Naive thymus-derived CD8-positive, alpha-beta T cell (primary cell): Measurements from ENCODE around the gene STARD7. TPM values are rescaled to one million over a fixed set of nuclear protein-coding genes. Genes with fewer than 3 reads are reported as not detected.
A peak's percentile ranks its signal among the peaks of the same experiment; 100 is the strongest.

Experiments used
- ATAC-seq, 2 donors: fragments of 150-1000 bp; cut with Tn5 transposase in 1 of 2; sonication (Bioruptor Pico), chemical (Tn5 transposase) in 1 of 2; 1 replicate in 1 of 2; 2 replicates in 1 of 2; pipeline ENCODE4 v1.10.0; 2021; ENCODE audit warnings: mild to moderate bottlenecking in 2 of 2, moderate library complexity in 2 of 2
- POLR2A ChIA-PET: fragments of 350-600 bp; sonication (Branson Sonifier 250); formaldehyde crosslinking; loops from one replicate; lab custom pipeline; 2021; ENCODE audit warnings: antibody characterized with exemption; lab: Charles Lee
- DNase-seq, 10 donors: peaks; one replicate each; pipeline versions ENCODE4 v3.0.0 to v3.0.0-alpha.2; 2020 to 2022
- H3K27ac Mint-ChIP-seq, 10 donors: one replicate each; pipeline ENCODE4 v1.8.0; 2020 to 2022; ENCODE audit warnings: mild to moderate bottlenecking in 10 of 10, mixed read lengths in 10 of 10, moderate library complexity in 4 of 10, inconsistent platforms in 1 of 10
- H3K27me3 Mint-ChIP-seq, 5 donors: one replicate each; pipeline ENCODE4 v1.8.0; 2021 to 2022; ENCODE audit warnings: mixed read lengths in 5 of 5
- H3K36me3 Mint-ChIP-seq, 3 donors: one replicate each; pipeline ENCODE4 v1.8.0; 2020 to 2022; ENCODE audit warnings: mixed read lengths in 3 of 3, mild to moderate bottlenecking in 2 of 3, inconsistent platforms in 1 of 3
- H3K4me1 Mint-ChIP-seq, 4 donors: one replicate each; pipeline ENCODE4 v1.8.0; 2021 to 2022; ENCODE audit warnings: mixed read lengths in 4 of 4
- H3K4me3 Mint-ChIP-seq, 10 donors: one replicate each; pipeline ENCODE4 v1.8.0; 2020 to 2022; ENCODE audit warnings: mild to moderate bottlenecking in 10 of 10, mixed read lengths in 10 of 10, moderate library complexity in 6 of 10, inconsistent platforms in 1 of 10
- H3K9me3 Mint-ChIP-seq, 9 donors: one replicate each; pipeline ENCODE4 v1.8.0; 2020 to 2022; ENCODE audit warnings: mixed read lengths in 9 of 9, mild to moderate bottlenecking in 3 of 9, inconsistent platforms in 1 of 9, moderate library complexity in 1 of 9
- polyA plus RNA-seq, 3 donors: library from polyadenylated mRNA; unstranded; fragments of 300-500 nt; fragmentation: Illumina TruSeq; gene quantifications; one replicate each; pipeline ENCODE4 v1.2.3, GENCODE V29; 2021
- total RNA-seq, 8 experiments: library from RNA in 2 of 8; stranded (reverse) in 2 of 8; gene quantifications; one replicate each; pipeline ENCODE4 v1.2.3 and lab custom pipeline; 2021 to 2026

The STARD7 gene
- total and polyA plus RNA-seq, 5 experiments from 2014 or later, result 87.5 to 143 (median 114) TPM

GRCh38 chr2:96137321-96138178, 71.1 kb downstream of the STARD7 start:
- no peaks in the 10 kb centered on the region for H3K9me3 Mint-ChIP-seq
- H3K4me3 Mint-ChIP-seq, result peak overlapping the region in 1 of 10 donors; percentile 64
- H3K27me3 Mint-ChIP-seq, result no peaks in the 10 kb centered on the region
- DNase-seq (peak in 2 of 10 donors; percentile 3 to 15), ATAC-seq (no peak)
- POLR2A ChIA-PET, result interaction anchor here (0.9 to 18.2 kb wide), 5 partner anchors 16 to 145 kb away, joined by 3 to 373 read pairs (median 3); no protein-coding TSS in a partner anchor
- peaks cover 0 to 15% (median 0%) of the 10 kb centered on the region in 3 donors for H3K36me3 Mint-ChIP-seq
- H3K27ac Mint-ChIP-seq, result peak overlapping the region in 4 of 10 donors; percentile 49 to 94 (median 70)
- H3K4me1 Mint-ChIP-seq, result peaks cover 9 to 26% (median 24%) of the 10 kb centered on the region in 4 donors

- Mint-ChIP-seq H3K36me3 (peaks cover 0 to 7% (median 0%) of the 10 kb centered on the region in 3 donors), H3K4me1 (peaks cover 4 to 20% (median 13%) of the 10 kb centered on the region in 4 donors), H3K9me3 (no peaks in the 10 kb centered on the region), H3K27ac (peak overlapping the region in 2 of 10 donors; percentile 11 to 44), H3K27me3 (no peaks in the 10 kb centered on the region), H3K4me3 (no peak overlapping the region)
- ATAC-seq, result no peak
- POLR2A ChIA-PET, result interaction anchor here (0.9 to 18.2 kb wide), 3 partner anchors 24 to 123 kb away, joined by 3 to 373 read pairs (median 175); no protein-coding TSS in a partner anchor
- peak in 2 of 10 donors; percentile 23 to 52 for DNase-seq
Observed at GRCh38 chr2:96136129-96136720, 72.4 kb downstream of the STARD7 start.

- H3K27me3 Mint-ChIP-seq, result no peaks in the 10 kb centered on the region
- peaks cover 4 to 23% (median 12%) of the 10 kb centered on the region in 4 donors for H3K4me1 Mint-ChIP-seq
- DNase-seq, result peak in 1 of 10 donors; percentile 24
- no peak overlapping the region for H3K4me3 Mint-ChIP-seq
- H3K36me3 Mint-ChIP-seq, result peaks cover 0 to 5% (median 0%) of the 10 kb centered on the region in 3 donors
- POLR2A ChIA-PET, result interaction anchor here (0.6 kb wide), 1 partner anchor 613 kb away, joined by 6 read pairs; no protein-coding TSS in a partner anchor
- no peaks in the 10 kb centered on the region for H3K9me3 Mint-ChIP-seq
- peak overlapping the region in 1 of 10 donors; percentile 25 for H3K27ac Mint-ChIP-seq
- ATAC-seq, result no peak
Observed at GRCh38 chr2:96135621-96136020, 73.0 kb downstream of the STARD7 start.

GRCh38 chr2:96135171-96135570, 73.5 kb downstream of the STARD7 start:
- H3K9me3 Mint-ChIP-seq, result no peaks in the 10 kb centered on the region
- POLR2A ChIA-PET, result interaction anchor here (0.6 kb wide), 1 partner anchor 614 kb away, joined by 6 read pairs; no protein-coding TSS in a partner anchor
- no peak overlapping the region for H3K4me3 Mint-ChIP-seq
- peaks cover 0 to 9% (median 0%) of the 10 kb centered on the region in 3 donors for H3K36me3 Mint-ChIP-seq
- no peaks in the 10 kb centered on the region for H3K27me3 Mint-ChIP-seq
- peaks cover 4 to 23% (median 12%) of the 10 kb centered on the region in 4 donors for H3K4me1 Mint-ChIP-seq
- DNase-seq (no peak), ATAC-seq (no peak)
- peak overlapping the region in 2 of 10 donors; percentile 3 to 82 for H3K27ac Mint-ChIP-seq

Other genes starting within 250 kb of the STARD7 start
- 10 to 100 TPM; 67.1 to 71.8 TPM for gene ANKRD36C, start 217.0 kb downstream of the STARD7 start, total RNA-seq
- gene ANKRD36C, start 217.0 kb downstream of the STARD7 start, polyA plus RNA-seq, result 10 to 100 TPM in 2 of 3 donors, 1 to 10 TPM in 1; 8.4 to 13.6 (median 12.9) TPM
- gene GPAT2, start 173.9 kb downstream of the STARD7 start, total RNA-seq, result 10 to 100 TPM in 1 of 2 experiments, 1 to 10 TPM in 1; 9.9 to 11.7 TPM
- gene GPAT2, start 173.9 kb downstream of the STARD7 start, polyA plus RNA-seq, result 1 to 10 TPM; 1.1 to 8.8 (median 4.2) TPM
- gene ADRA2B, start 92.3 kb downstream of the STARD7 start, total RNA-seq, result under 1 TPM in 1 of 2 experiments, not detected in 1; 0.22 TPM
- not detected for gene ADRA2B, start 92.3 kb downstream of the STARD7 start, polyA plus RNA-seq
- 1 to 10 TPM; 5.3 to 6.8 TPM for gene ASTL, start 70.3 kb downstream of the STARD7 start, total RNA-seq
- gene ASTL, start 70.3 kb downstream of the STARD7 start, polyA plus RNA-seq, result under 1 TPM in 2 of 3 donors, not detected in 1; 0.50 to 0.64 TPM
- gene DUSP2, start 63.4 kb downstream of the STARD7 start, total RNA-seq, result 10 to 100 TPM; 31.5 to 36.5 TPM
- 100 to 1,000 TPM in 1 of 3 donors, 10 to 100 TPM in 2; 24.3 to 459 (median 60.7) TPM for gene DUSP2, start 63.4 kb downstream of the STARD7 start, polyA plus RNA-seq
- 10 to 100 TPM; 32.2 to 39.5 TPM for gene TMEM127, start 57.2 kb upstream of the STARD7 start, total RNA-seq
- 10 to 100 TPM; 22.1 to 35.7 (median 22.3) TPM for gene TMEM127, start 57.2 kb upstream of the STARD7 start, polyA plus RNA-seq
- gene CIAO1, start 57.4 kb upstream of the STARD7 start, total RNA-seq, result 10 to 100 TPM; 86.3 to 88.6 TPM
- gene CIAO1, start 57.4 kb upstream of the STARD7 start, polyA plus RNA-seq, result 100 to 1,000 TPM in 1 of 3 donors, 10 to 100 TPM in 2; 85.5 to 106 (median 95.2) TPM
- 100 to 1,000 TPM; 237 to 246 TPM for gene SNRNP200, start 96.7 kb upstream of the STARD7 start, total RNA-seq
- 100 to 1,000 TPM in 1 of 3 donors, 10 to 100 TPM in 2; 61.8 to 111 (median 90.3) TPM for gene SNRNP200, start 96.7 kb upstream of the STARD7 start, polyA plus RNA-seq
- 1 to 10 TPM; 1.4 to 1.8 TPM for gene ITPRIPL1, start 116.5 kb upstream of the STARD7 start, total RNA-seq
- 1 to 10 TPM in 1 of 3 donors, under 1 TPM in 2; 0.47 to 8.6 (median 0.94) TPM for gene ITPRIPL1, start 116.5 kb upstream of the STARD7 start, polyA plus RNA-seq
- gene NCAPH, start 126.9 kb upstream of the STARD7 start, total RNA-seq, result under 1 TPM; 0.26 to 0.77 TPM
- gene NCAPH, start 126.9 kb upstream of the STARD7 start, polyA plus RNA-seq, result under 1 TPM in 2 of 3 donors, not detected in 1; 0.52 to 0.86 TPM